Tibial artery (tissue), 4 donors: ENCODE data around the gene NOTCH2NLA.
"Not testable (repeated sequence)": the region's sequence is repeated elsewhere in the genome, so short reads cannot be mapped to it uniquely, and the experiment has no call there.

Source experiments
- DNase-seq, 2 donors: peaks; one replicate each; pipeline ENCODE4 v3.0.0-alpha.2; 2019
- H3K27ac ChIP-seq, 2 donors: fragments of 200-600 bp; sonication (generic) in 1 of 2; 1 replicate in 1 of 2; 2 replicates in 1 of 2; pipeline ENCODE4 v1.5.1; 2018 to 2019; ENCODE audit warnings: mild to moderate bottlenecking in 1 of 2
- H3K27me3 ChIP-seq, 2 donors: fragments of 200-600 bp; sonication (generic) in 1 of 2; one replicate each; pipeline versions ENCODE4 v1.5.1 to v1.6.0; 2016 to 2019
- H3K36me3 ChIP-seq, 3 donors: fragments of 200-600 bp; sonication (generic) in 2 of 3; one replicate each; pipeline ENCODE4 v1.5.1; 2016 to 2019; ENCODE audit warnings: mild to moderate bottlenecking in 2 of 3
- H3K4me1 ChIP-seq, 4 donors: fragments of 200-600 bp; sonication (generic) in 2 of 4; 1 replicate in 3 of 4; 2 replicates in 1 of 4; pipeline ENCODE4 v1.5.1; 2016 to 2019
- H3K4me3 ChIP-seq, 2 donors: fragments of 200-600 bp; sonication (generic) in 1 of 2; 1 replicate in 1 of 2; 2 replicates in 1 of 2; pipeline ENCODE4 v1.5.1; 2018 to 2019; ENCODE audit warnings: mild to moderate bottlenecking in 2 of 2
- H3K9me3 ChIP-seq, 3 donors: fragments of 200-600 bp; sonication (generic) in 1 of 3; one replicate each; pipeline ENCODE4 v1.5.1; 2016 to 2019
- intact Hi-C: fragments of 100-400 bp; cut with DNase I; formaldehyde crosslinking; loops from one replicate; pipeline ENCODE4 v1.15.0; 2023; ENCODE audit warnings: low total_unique reads
- TF ChIP-seq, protein P1 (sequence below), 2 experiments: fragments of 200-600 bp in 1 of 2; fragments of 450-650 bp in 1 of 2; IDR thresholded peaks; one replicate each; pipeline ENCODE4 v1.5.1; 2017 to 2019; ENCODE audit warnings: antibody characterized with exemption in 2 of 2, mild to moderate bottlenecking in 1 of 2, moderate library complexity in 1 of 2

The NOTCH2NLA gene

DNA sequence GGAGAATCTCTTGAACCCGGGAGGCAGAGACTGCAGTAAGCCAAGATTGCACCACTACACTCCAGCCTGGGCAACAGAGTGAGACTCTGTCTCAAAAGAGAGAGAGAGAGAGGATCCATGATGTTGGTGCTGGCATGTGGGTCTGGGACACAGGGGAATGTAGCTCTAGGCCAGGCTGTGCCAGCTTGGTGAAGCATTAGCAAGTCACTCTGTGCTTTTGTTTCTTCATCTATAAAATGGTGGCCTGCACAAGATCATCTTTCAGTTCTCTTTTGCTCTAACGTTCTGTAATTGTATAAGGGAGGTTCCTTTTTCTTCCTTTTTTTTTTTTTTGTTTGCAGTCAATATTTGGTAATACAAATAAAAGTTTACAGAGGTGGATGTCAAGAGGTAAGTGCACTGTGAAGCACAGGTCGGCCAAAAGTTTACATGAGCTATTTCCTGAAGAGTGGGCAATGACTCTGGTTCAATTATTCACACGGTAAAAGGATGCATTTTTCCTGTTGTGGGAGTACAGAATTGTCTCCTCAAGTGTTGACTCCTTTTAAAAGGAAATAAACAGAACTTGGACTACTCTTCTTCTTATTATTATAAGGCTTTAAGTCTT, 24.5 kb upstream of the NOTCH2NLA start:
- DNase-seq, H3K4me3 ChIP-seq, H3K27me3 ChIP-seq, H3K9me3 ChIP-seq, H3K4me1 ChIP-seq, H3K36me3 ChIP-seq, intact Hi-C loops, H3K27ac ChIP-seq: not testable (repeated sequence)

DNA sequence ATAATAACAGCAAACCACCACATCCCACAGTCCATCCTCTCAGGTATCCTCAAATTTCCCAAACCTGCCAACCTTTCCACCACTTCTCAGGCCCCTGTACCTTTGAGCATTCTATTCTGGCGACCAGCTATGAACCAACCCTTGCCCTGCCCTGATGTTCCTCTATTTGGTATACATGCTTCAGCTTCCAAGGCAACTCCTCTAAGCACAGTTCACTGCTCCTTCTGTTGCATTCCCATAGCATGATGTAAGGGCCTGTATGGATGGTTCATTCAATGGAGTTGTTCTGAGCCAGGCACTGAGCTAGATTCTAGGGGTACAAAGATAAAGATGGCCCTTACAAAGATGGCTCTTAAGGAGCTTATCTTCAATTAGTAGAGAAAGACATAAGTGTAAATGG, 22.7 kb upstream of the NOTCH2NLA start:
- H3K36me3 ChIP-seq, DNase-seq, H3K4me3 ChIP-seq, H3K27ac ChIP-seq, H3K4me1 ChIP-seq, H3K9me3 ChIP-seq, H3K27me3 ChIP-seq, intact Hi-C loops: not testable (repeated sequence)

DNA sequence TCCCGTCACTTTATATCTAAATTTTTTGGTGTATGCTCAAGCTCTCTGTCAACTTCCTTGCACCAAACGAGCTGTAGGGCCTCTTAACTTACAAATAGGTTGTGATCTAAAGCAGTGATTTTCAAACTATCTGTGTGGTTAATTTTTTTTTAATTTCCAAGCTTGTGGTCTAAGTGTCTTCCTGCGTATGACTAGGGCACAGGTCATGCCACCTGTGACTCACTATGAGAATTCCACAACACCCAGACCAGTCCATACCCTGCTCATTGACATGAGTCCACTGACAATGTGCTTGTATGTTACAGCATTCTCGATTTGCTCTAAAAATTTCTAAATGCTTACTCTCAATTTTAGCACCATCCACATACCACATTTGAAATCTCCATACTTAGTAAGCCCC, 19.8 kb upstream of the NOTCH2NLA start:
- H3K4me1 ChIP-seq, H3K9me3 ChIP-seq, H3K36me3 ChIP-seq, DNase-seq, H3K27me3 ChIP-seq, H3K27ac ChIP-seq, H3K4me3 ChIP-seq, intact Hi-C loops: not testable (repeated sequence)

DNA sequence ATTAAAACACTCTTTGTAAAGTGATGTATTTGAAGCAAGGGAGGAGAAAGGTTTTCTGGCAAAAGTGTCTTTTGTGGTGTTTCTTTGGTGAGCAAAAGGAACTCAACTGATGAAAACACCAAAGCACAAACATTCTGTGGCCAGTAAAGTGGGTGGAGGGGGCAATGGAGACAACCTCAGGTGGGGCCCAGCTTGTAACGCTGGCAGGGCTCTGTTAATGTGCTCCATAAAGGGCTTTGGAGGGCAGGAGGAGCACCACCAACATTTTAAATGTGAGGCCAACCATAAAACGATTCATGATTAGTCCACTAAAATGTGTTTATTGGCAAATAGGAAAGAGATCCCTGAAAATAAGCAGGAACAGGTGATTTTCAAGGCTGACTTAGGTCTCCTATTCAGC, 7.8 kb upstream of the NOTCH2NLA start:
- H3K4me1 ChIP-seq, H3K4me3 ChIP-seq, DNase-seq, H3K27ac ChIP-seq, H3K9me3 ChIP-seq, intact Hi-C loops, H3K27me3 ChIP-seq, H3K36me3 ChIP-seq: not testable (repeated sequence)

DNA sequence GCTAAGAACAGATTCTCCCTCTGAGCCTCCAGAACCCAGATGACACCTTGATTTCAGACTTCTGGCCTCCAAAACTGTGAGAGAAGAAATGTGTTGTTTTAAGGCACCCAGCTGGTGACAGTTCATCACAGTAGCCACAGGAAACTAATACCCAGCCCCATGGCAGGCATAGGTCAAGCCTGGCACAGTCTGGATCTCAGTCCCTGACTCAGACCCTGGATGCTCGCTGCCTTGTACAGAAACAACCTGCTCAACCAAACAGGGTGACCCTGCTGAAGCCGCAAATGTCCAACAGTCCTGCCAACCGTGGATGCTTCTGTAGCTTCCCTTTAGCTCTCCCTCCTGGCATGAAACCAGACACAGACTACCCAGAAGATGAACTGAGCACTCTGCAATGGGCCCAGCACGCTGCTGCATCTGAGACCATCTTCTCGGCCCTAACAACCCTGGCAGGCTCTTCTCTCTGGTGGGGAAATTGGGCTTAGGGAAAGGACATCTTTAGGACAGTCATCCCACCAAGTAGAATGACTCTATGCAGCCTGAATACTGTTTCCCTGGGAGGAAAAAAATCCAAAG, 7.3 kb upstream of the NOTCH2NLA start:
- H3K4me3 ChIP-seq, H3K9me3 ChIP-seq, H3K27me3 ChIP-seq, H3K4me1 ChIP-seq, H3K27ac ChIP-seq, DNase-seq, H3K36me3 ChIP-seq, intact Hi-C loops: not testable (repeated sequence)

DNA sequence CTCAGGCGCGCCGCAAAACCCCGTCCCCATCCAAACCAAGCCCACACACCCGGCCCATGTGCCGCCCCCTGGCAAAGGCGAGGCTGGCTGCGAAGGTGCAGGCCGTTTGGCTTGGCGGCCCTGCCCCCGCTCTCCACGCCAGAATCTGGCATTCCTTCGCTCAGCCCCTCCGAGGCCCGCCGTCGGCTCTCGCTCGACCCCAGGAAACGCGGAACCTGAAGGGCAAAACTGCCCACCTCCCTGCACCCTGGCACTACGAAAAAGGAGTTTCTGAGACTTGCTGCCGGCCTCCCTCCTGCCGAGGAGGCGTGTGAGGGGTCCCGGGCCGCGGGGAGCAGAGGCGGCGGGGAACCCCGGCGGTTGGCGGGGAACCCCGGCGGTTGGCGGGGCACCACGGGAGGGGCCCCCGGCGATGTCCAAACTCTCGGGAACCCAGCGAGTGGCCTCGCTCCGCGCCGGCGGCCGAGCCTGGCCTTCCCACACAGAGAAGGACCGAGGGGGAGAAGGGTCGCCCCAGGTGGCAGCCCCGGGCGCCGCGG, 608 bp downstream of the NOTCH2NLA start:
- DNase-seq = peak; percentile 11 to 65

DNA sequence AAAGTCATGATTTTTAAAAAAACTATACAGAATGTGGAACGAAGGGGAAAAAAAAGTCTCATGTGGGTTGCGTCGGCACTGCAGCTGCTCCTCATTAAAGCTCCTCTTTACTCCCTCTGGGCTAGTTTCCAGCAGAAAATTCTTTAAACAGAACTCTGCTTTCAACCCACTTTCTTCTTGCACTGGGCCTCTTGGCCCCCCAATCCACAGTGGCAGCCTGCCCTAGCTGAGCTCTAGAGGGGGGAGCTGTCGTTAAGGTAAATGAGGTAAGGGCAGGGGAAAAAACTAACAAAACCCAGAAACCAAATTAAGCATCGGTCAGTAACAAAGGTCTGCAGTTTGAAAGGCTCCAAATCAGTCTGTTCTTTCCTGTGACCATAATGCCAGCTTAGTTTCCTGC, 54.3 kb downstream of the NOTCH2NLA start:
- H3K27me3 ChIP-seq, H3K36me3 ChIP-seq, H3K4me3 ChIP-seq, H3K4me1 ChIP-seq, H3K9me3 ChIP-seq, H3K27ac ChIP-seq, intact Hi-C loops: not testable (repeated sequence)
- peak in 1 of 2 donors; percentile 18 for DNase-seq

More for the DNA sequence above, 608 bp downstream of the NOTCH2NLA start:
- Histone ChIP-seq H3K27ac (peak overlapping the region; percentile 88 to 92), H3K4me3 (peak overlapping the region; percentile 66 to 73)
- H3K4me1 ChIP-seq, H3K27me3 ChIP-seq, H3K36me3 ChIP-seq, intact Hi-C loops, H3K9me3 ChIP-seq: not testable (repeated sequence)

DNA sequence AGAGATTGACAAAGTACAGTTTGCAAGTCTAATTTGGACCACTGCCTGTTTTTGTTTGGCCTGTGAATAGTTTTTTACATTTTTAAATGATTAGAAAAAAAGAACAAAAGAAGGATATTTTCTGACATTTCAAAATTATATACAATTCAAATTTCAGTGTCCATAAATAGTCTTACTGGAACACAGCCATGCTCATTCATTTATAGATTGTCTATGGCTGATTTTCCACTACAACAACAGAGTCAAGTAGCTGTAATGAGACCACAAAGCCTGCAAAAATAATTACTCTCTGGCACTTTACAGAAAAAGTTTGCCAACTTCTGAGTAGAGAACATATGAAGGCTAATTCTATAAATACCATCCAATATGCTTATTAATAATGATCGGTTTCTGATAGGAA, 61.1 kb downstream of the NOTCH2NLA start:
- H3K4me1 ChIP-seq, intact Hi-C loops, H3K9me3 ChIP-seq, H3K36me3 ChIP-seq, H3K27me3 ChIP-seq, H3K4me3 ChIP-seq, H3K27ac ChIP-seq, DNase-seq: not testable (repeated sequence)

DNA sequence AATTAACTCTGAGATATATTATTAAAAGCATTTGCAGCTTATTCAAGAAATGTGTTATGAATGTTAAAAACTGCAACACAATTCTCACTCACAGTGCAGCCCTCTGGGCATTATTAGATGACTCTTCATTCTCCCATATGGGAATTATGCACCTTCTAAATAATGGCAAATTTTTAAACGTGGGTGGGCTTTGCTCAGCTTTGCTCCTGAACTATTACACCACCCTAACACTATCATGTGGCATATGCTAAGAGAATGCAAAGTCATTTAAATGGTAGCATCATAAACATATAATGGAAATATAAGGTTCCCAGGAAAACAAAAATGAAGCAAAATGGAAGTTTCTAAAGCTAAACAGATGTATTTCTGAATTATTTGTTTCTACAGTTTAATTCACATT, 61.5 kb downstream of the NOTCH2NLA start:
- H3K27me3 ChIP-seq, H3K9me3 ChIP-seq, H3K4me3 ChIP-seq, intact Hi-C loops, H3K36me3 ChIP-seq, DNase-seq, H3K4me1 ChIP-seq, H3K27ac ChIP-seq: not testable (repeated sequence)

DNA sequence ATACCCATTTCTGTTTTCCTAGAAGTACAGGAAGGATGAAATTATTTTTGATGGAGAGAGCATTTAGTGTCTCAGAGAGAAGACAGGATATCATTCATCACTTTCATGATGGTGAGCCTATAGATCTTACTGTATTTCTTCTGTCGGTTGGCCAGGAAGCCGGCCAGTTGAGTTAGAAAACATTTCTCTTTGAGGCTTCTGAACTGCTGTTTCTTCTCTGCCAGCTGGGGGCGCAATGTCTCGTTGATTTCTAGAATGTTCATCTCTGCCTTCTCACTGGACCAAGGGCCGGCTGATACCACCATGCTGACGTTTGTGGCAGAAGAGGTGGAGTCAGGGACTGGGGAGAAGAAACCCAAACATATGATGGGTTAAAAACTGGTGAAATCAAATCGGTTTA, 84.4 kb downstream of the NOTCH2NLA start, which contains the start of gene NBPF10:
Gene NBPF10, minus strand, starts transcription at position 340 of the 400 bp plus-strand sequence. Its CDS starts 35 bp downstream, at position 305.
- DNase-seq, H3K27ac ChIP-seq, intact Hi-C loops: not testable (repeated sequence)

More for the DNA sequence above, 84.4 kb downstream of the NOTCH2NLA start, which contains the start of gene NBPF10:
- not testable (repeated sequence) for H3K9me3 ChIP-seq, H3K4me3 ChIP-seq, H3K27me3 ChIP-seq, H3K36me3 ChIP-seq, H3K4me1 ChIP-seq
- TF ChIP-seq, protein P1, sequence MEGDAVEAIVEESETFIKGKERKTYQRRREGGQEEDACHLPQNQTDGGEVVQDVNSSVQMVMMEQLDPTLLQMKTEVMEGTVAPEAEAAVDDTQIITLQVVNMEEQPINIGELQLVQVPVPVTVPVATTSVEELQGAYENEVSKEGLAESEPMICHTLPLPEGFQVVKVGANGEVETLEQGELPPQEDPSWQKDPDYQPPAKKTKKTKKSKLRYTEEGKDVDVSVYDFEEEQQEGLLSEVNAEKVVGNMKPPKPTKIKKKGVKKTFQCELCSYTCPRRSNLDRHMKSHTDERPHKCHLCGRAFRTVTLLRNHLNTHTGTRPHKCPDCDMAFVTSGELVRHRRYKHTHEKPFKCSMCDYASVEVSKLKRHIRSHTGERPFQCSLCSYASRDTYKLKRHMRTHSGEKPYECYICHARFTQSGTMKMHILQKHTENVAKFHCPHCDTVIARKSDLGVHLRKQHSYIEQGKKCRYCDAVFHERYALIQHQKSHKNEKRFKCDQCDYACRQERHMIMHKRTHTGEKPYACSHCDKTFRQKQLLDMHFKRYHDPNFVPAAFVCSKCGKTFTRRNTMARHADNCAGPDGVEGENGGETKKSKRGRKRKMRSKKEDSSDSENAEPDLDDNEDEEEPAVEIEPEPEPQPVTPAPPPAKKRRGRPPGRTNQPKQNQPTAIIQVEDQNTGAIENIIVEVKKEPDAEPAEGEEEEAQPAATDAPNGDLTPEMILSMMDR (IDR thresholded peaks at IDR 0.05) = peak in 1 of 2 experiments; percentile 11
